HEK293 (cell line): ENCODE data around the gene FCHO1.
A peak's percentile ranks its signal among the peaks of the same experiment; 100 is the strongest.
"Not testable (repeated sequence)": the region's sequence is repeated elsewhere in the genome, so short reads cannot be mapped to it uniquely, and the experiment has no call there.

Source experiments
- CTCF ChIA-PET: fragments of 350-600 bp; formaldehyde crosslinking; extraction: SDS; loops from one replicate; lab custom pipeline; 2021; ENCODE audit warnings: antibody characterized with exemption; lab: Yijun Ruan, JAX
- POLR2A ChIA-PET: fragments of 300-600 bp; formaldehyde crosslinking; extraction: SDS; loops from one replicate; lab custom pipeline; 2020; ENCODE audit warnings: antibody characterized with exemption, inconsistent platforms; lab: Yijun Ruan, JAX
- H3K27ac ChIP-seq: fragments of 200-500 bp; sonication (Bioruptor generic); 2 replicates; pipeline ENCODE4 v1.5.1; 2014; ENCODE audit warnings: low read depth, low read length, control low read depth, inconsistent platforms; ENCODE audit errors: extremely low read depth
- H3K36me3 ChIP-seq, 2 experiments: fragments of 200-500 bp in 1 of 2; sonication (Bioruptor generic) in 1 of 2; 1 replicate in 1 of 2; 2 replicates in 1 of 2; pipeline ENCODE4 v1.5.1; 2014 to 2017; ENCODE audit warnings: inconsistent platforms in 2 of 2, low read length in 2 of 2; ENCODE audit not compliant: control insufficient read depth in 2 of 2, insufficient read depth in 1 of 2
- H3K4me1 ChIP-seq: fragments of 200-500 bp; sonication (Bioruptor generic); 2 replicates; pipeline ENCODE4 v1.5.1; 2014; ENCODE audit warnings: mild to moderate bottlenecking, low read length, inconsistent platforms; ENCODE audit not compliant: control insufficient read depth, insufficient read depth
- H3K4me3 ChIP-seq: 2 replicates; pipeline ENCODE4 v1.5.1; 2011; ENCODE audit warnings: low read depth, mild to moderate bottlenecking, control low read depth, low read length, moderate library complexity
- H3K9me3 ChIP-seq: fragments of 200-500 bp; sonication (Bioruptor generic); 2 replicates; pipeline ENCODE4 v1.5.1; 2014; ENCODE audit warnings: low read depth, low read length, inconsistent platforms; ENCODE audit not compliant: control insufficient read depth, insufficient read depth
- EGR2 ChIP-seq: fragments of 450-650 bp; formaldehyde crosslinking; IDR thresholded peaks from 2 replicates; pipeline ENCODE4 v1.5.1; 2016; ENCODE audit warnings: low read depth, missing biosample characterization, missing genetic modification characterization
- HOXD13 ChIP-seq: sonication (generic); formaldehyde crosslinking; IDR thresholded peaks from 2 replicates; pipeline ENCODE4 v1.8.0; 2022; ENCODE audit warnings: missing genetic modification reagents, borderline replicate concordance
- KLF1 ChIP-seq: fragments of 450-650 bp; formaldehyde crosslinking; IDR thresholded peaks from 2 replicates; pipeline ENCODE4 v1.5.1; 2016; ENCODE audit warnings: missing biosample characterization, missing genetic modification characterization
- KLF8 ChIP-seq: fragments of 450-650 bp; formaldehyde crosslinking; IDR thresholded peaks from 2 replicates; pipeline ENCODE4 v1.5.1; 2016; ENCODE audit warnings: missing biosample characterization, missing genetic modification characterization
- KLF9 ChIP-seq: fragments of 450-650 bp; formaldehyde crosslinking; IDR thresholded peaks from 2 replicates; pipeline ENCODE4 v1.5.1; 2016; ENCODE audit warnings: missing biosample characterization, missing genetic modification characterization, low read depth
- SP2 ChIP-seq: fragments of 450-650 bp; formaldehyde crosslinking; IDR thresholded peaks from 2 replicates; pipeline ENCODE4 v1.5.1; 2016; ENCODE audit warnings: missing biosample characterization, missing genetic modification characterization
- SP3 ChIP-seq: fragments of 450-650 bp; formaldehyde crosslinking; IDR thresholded peaks from 2 replicates; pipeline ENCODE4 v1.5.1; 2016; ENCODE audit warnings: missing biosample characterization, missing genetic modification characterization
- YY1 ChIP-seq: fragments of 450-650 bp; formaldehyde crosslinking; IDR thresholded peaks from 2 replicates; pipeline ENCODE4 v1.5.1; 2018; ENCODE audit warnings: missing biosample characterization, missing genetic modification characterization
- ZFHX2 ChIP-seq: fragments of 450-650 bp; formaldehyde crosslinking; conservative IDR thresholded peaks from 2 replicates; pipeline ENCODE4 v1.5.1; 2016; ENCODE audit warnings: missing biosample characterization, missing genetic modification characterization
- ZNF112 ChIP-seq: fragments of 450-650 bp; formaldehyde crosslinking; IDR thresholded peaks from 2 replicates; pipeline ENCODE4 v1.5.0; 2017; ENCODE audit warnings: missing biosample characterization, missing genetic modification characterization
- ZNF121 ChIP-seq: fragments of 450-650 bp; formaldehyde crosslinking; IDR thresholded peaks from 2 replicates; pipeline ENCODE4 v1.5.1; 2016; ENCODE audit warnings: missing biosample characterization, missing genetic modification characterization
- ZNF239 ChIP-seq: fragments of 450-650 bp; formaldehyde crosslinking; IDR thresholded peaks from 2 replicates; pipeline ENCODE4 v1.5.1; 2016; ENCODE audit warnings: missing biosample characterization, missing genetic modification characterization
- ZNF623 ChIP-seq: fragments of 450-650 bp; formaldehyde crosslinking; IDR thresholded peaks from 2 replicates; pipeline ENCODE4 v1.5.1; 2016; ENCODE audit warnings: missing biosample characterization, missing genetic modification characterization
- ZNF701 ChIP-seq: fragments of 450-650 bp; formaldehyde crosslinking; IDR thresholded peaks from 2 replicates; pipeline ENCODE4 v1.5.1; 2016; ENCODE audit warnings: missing biosample characterization, missing genetic modification characterization
- TF ChIP-seq, protein P1 (sequence below): fragments of 450-650 bp; formaldehyde crosslinking; IDR thresholded peaks from 2 replicates; pipeline ENCODE4 v1.5.1; 2016; ENCODE audit warnings: missing biosample characterization, missing genetic modification characterization
- TF ChIP-seq, protein P2 (sequence below): fragments of 450-650 bp; IDR thresholded peaks from 2 replicates; pipeline ENCODE4 v1.5.1; 2018; ENCODE audit warnings: missing biosample characterization, mild to moderate bottlenecking, missing genetic modification characterization
- TF ChIP-seq, protein P3 (sequence below): fragments of 450-650 bp; formaldehyde crosslinking; IDR thresholded peaks from 2 replicates; pipeline ENCODE4 v1.5.1; 2016; ENCODE audit warnings: missing biosample characterization, missing genetic modification characterization
- TF ChIP-seq, protein P4 (sequence below): fragments of 450-650 bp; formaldehyde crosslinking; IDR thresholded peaks from 2 replicates; pipeline ENCODE4 v1.5.1; 2017; ENCODE audit warnings: missing biosample characterization, missing genetic modification characterization

The FCHO1 gene

DNA sequence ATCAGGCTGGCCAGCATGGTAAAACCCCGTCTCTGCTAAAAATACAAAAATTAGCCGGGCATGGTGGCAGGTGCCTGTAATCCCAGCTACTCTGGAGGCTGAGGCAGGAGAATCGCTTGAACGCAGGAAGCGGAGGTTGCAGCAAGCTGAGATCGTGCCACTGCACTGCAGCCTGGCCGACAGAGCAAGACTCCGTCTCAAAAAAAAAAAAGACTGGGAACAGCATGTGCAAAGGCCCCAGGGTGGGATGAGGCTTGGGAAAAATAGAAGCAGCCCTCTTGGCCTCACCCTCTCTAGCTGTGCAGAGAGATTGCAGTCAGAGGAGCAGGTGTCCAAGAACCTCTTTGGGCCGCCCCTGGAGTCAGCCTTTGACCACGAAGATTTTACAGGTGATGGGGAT lies 26.6 kb downstream of the FCHO1 start:
- H3K36me3 ChIP-seq, POLR2A ChIA-PET, H3K4me1 ChIP-seq, H3K4me3 ChIP-seq: not testable (repeated sequence)
- TF ChIP-seq ZNF121 (tag by site-specific recombination) (peak; percentile 85), ZNF623 (tag by site-specific recombination) (peak; percentile 94)
- TF ChIP-seq, all 188 proteins: peak for 2; not testable (repeated sequence) for 186
- H3K27ac ChIP-seq, H3K9me3 ChIP-seq: not testable (repeated sequence)
- CTCF ChIA-PET, result interaction anchor here (0.7 to 3.2 kb wide), 3 partner anchors 11 to 81 kb away, joined by 3 to 16 read pairs (median 6); partner anchors contain the start of gene RPL18A

DNA sequence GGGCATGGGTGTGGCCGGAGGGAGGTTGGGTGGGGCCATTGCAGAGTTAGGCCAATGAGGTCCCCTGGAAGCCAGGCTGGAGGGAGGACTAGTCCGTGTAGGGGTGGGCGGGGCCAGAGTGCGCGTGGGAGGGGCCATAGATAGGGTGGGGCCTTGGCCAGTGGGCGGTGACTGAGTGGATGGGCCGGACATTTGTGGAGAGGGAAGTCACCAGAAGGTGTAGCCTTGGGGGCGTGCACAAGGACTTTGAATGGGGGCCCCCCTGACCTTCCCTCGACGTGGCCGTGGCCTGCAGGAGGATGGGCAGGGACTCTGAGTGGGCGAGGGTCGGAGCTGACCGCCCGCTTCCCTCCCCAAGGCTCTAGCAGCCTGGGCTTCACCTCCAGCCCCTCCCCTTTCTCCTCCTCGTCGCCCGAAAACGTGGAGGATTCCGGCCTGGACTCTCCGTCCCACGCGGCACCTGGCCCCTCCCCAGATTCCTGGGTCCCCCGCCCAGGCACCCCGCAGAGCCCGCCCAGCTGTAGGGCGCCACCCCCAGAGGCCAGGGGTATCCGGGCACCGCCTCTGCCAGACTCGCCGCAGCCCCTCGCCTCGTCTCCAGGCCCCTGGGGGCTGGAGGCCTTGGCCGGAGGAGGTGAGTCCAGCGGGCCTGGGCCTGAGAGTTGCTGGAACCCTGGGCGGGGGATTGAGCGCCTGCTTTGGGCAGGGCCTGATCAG lies 27.1 kb downstream of the FCHO1 start:
- ChIA-PET CTCF (interaction anchor here (0.6 to 3.2 kb wide), 2 partner anchors 11 to 71 kb away, joined by 6 to 16 read pairs; no protein-coding TSS in a partner anchor), POLR2A (no interaction called here)
- no peaks in the 10 kb centered on the region for H3K36me3 ChIP-seq
- H3K4me3 ChIP-seq, result no peak overlapping the region
- H3K9me3 ChIP-seq, result no peaks in the 10 kb centered on the region
- H3K4me1 ChIP-seq, result no peaks in the 10 kb centered on the region
- H3K27ac ChIP-seq, result no peak overlapping the region
- TF ChIP-seq, protein P1, sequence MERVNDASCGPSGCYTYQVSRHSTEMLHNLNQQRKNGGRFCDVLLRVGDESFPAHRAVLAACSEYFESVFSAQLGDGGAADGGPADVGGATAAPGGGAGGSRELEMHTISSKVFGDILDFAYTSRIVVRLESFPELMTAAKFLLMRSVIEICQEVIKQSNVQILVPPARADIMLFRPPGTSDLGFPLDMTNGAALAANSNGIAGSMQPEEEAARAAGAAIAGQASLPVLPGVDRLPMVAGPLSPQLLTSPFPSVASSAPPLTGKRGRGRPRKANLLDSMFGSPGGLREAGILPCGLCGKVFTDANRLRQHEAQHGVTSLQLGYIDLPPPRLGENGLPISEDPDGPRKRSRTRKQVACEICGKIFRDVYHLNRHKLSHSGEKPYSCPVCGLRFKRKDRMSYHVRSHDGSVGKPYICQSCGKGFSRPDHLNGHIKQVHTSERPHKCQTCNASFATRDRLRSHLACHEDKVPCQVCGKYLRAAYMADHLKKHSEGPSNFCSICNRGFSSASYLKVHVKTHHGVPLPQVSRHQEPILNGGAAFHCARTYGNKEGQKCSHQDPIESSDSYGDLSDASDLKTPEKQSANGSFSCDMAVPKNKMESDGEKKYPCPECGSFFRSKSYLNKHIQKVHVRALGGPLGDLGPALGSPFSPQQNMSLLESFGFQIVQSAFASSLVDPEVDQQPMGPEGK (tag by site-specific recombination), result peak; percentile 54
- TF ChIP-seq ZNF239 (tag by site-specific recombination), result no peak
- peak; percentile 44 for TF ChIP-seq KLF1 (tag by site-specific recombination)
- TF ChIP-seq, protein P2, sequence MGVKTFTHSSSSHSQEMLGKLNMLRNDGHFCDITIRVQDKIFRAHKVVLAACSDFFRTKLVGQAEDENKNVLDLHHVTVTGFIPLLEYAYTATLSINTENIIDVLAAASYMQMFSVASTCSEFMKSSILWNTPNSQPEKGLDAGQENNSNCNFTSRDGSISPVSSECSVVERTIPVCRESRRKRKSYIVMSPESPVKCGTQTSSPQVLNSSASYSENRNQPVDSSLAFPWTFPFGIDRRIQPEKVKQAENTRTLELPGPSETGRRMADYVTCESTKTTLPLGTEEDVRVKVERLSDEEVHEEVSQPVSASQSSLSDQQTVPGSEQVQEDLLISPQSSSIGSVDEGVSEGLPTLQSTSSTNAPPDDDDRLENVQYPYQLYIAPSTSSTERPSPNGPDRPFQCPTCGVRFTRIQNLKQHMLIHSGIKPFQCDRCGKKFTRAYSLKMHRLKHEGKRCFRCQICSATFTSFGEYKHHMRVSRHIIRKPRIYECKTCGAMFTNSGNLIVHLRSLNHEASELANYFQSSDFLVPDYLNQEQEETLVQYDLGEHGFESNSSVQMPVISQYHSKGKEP (tag by site-specific recombination), result no peak
- TF ChIP-seq KLF9, result peak; percentile 51; the same call in 1 of the 2 replicates
- TF ChIP-seq, protein P3, sequence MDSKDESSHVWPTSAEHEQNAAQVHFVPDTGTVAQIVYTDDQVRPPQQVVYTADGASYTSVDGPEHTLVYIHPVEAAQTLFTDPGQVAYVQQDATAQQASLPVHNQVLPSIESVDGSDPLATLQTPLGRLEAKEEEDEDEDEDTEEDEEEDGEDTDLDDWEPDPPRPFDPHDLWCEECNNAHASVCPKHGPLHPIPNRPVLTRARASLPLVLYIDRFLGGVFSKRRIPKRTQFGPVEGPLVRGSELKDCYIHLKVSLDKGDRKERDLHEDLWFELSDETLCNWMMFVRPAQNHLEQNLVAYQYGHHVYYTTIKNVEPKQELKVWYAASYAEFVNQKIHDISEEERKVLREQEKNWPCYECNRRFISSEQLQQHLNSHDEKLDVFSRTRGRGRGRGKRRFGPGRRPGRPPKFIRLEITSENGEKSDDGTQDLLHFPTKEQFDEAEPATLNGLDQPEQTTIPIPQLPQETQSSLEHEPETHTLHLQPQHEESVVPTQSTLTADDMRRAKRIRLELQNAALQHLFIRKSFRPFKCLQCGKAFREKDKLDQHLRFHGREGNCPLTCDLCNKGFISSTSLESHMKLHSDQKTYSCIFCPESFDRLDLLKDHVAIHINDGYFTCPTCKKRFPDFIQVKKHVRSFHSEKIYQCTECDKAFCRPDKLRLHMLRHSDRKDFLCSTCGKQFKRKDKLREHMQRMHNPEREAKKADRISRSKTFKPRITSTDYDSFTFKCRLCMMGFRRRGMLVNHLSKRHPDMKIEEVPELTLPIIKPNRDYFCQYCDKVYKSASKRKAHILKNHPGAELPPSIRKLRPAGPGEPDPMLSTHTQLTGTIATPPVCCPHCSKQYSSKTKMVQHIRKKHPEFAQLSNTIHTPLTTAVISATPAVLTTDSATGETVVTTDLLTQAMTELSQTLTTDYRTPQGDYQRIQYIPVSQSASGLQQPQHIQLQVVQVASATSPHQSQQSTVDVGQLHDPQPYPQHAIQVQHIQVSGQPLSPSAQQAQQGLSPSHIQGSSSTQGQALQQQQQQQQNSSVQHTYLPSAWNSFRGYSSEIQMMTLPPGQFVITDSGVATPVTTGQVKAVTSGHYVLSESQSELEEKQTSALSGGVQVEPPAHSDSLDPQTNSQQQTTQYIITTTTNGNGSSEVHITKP, result peak; percentile 47; the same call in 1 of the 2 replicates
- no peak for TF ChIP-seq ZNF112 (tag by site-specific recombination)
- no peak for TF ChIP-seq YY1
- TF ChIP-seq ZNF701 (tag by site-specific recombination), result no peak
- peak; percentile 78; the same call in 1 of the 2 replicates for TF ChIP-seq KLF8 (tag by site-specific recombination)
- TF ChIP-seq SP2 (tag by site-specific recombination), result peak; percentile 71
- TF ChIP-seq SP3, result peak; percentile 51; the same call in 1 of the 2 replicates
- TF ChIP-seq, protein P4, sequence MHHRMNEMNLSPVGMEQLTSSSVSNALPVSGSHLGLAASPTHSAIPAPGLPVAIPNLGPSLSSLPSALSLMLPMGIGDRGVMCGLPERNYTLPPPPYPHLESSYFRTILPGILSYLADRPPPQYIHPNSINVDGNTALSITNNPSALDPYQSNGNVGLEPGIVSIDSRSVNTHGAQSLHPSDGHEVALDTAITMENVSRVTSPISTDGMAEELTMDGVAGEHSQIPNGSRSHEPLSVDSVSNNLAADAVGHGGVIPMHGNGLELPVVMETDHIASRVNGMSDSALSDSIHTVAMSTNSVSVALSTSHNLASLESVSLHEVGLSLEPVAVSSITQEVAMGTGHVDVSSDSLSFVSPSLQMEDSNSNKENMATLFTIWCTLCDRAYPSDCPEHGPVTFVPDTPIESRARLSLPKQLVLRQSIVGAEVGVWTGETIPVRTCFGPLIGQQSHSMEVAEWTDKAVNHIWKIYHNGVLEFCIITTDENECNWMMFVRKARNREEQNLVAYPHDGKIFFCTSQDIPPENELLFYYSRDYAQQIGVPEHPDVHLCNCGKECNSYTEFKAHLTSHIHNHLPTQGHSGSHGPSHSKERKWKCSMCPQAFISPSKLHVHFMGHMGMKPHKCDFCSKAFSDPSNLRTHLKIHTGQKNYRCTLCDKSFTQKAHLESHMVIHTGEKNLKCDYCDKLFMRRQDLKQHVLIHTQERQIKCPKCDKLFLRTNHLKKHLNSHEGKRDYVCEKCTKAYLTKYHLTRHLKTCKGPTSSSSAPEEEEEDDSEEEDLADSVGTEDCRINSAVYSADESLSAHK, result no peak
- peak; percentile 67 for TF ChIP-seq EGR2 (tag by site-specific recombination)
- TF ChIP-seq ZFHX2 (tag by site-specific recombination), result peak; percentile 61
- TF ChIP-seq HOXD13 (CRISPR knock-in tag), result no peak
